HG03108 (cell line): Measurements from ENCODE around the gene DCC.
"Not testable (repeated sequence)": the region's sequence is repeated elsewhere in the genome, so short reads cannot be mapped to it uniquely, and the experiment has no call there.

Experiments
- ATAC-seq: cut with Tn5 transposase; IDR thresholded peaks from one replicate; pipeline ENCODE4 v1.9.1; 2021; ENCODE audit warnings: moderate library complexity; ENCODE audit not compliant: unreplicated experiment

DCC gene

DNA sequence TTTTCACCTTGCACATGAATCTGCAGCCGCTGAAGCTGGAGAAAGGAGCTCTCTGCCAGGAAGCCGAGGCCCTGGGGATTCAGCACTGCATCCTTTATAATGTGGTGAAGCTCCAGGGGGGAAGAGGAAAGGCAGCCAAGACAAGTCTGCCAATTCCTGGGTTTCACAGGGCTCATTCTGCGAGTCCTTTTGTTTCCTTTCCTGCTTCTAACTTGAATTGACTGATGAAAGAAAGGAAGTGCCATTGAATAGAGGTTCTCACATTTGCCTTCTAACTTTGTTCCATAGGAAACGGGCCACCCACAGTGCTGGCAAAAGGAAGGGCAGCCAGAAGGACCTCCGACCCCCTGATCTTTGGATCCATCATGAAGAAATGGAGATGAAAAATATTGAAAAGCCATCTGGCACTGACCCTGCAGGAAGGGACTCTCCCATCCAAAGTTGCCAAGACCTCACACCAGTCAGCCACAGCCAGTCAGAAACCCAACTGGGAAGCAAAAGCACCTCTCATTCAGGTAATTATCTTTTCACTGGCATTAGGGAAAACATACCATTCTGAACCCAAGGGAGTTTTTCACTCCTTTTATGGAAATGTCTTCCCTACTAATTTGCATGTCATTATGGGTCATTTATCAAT is 1119.1 kb downstream of the DCC start:
- ATAC-seq = no peak

DNA sequence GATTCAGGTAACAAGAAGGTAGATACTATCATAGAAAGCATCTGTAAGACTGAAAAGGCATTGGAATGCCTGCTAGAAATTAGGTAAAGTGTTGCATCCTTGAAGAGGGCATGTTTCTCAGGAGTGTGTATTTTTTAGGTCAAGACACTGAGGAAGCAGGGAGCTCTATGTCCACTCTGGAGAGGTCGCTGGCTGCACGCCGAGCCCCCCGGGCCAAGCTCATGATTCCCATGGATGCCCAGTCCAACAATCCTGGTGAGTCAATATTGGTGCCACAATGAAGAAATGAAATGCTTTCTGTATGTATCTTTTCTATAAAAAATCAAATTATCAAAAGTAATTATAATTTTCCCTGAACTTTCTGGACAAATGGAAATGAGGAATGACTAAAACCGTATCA is 1127.8 kb downstream of the DCC start:
- no peak for ATAC-seq

DNA sequence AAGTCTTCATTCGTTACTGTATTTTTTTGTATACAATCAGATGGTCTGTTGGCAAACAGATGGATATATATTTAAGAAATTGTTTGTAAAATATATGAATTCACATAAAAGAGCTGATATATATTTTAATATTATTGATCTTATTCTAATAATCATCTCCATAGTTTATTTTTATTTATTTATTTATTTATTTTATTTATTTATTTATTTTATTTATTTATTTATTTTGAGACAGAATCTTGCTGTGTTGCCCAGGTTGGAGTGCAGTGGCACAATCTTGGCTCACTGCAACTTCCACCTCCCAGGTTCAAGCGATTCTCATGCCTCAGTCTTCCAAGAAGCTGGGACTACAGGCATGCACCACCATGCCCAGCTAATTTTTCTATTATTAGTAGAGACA is 1128.2 kb downstream of the DCC start:
- ATAC-seq = not testable (repeated sequence)

DNA sequence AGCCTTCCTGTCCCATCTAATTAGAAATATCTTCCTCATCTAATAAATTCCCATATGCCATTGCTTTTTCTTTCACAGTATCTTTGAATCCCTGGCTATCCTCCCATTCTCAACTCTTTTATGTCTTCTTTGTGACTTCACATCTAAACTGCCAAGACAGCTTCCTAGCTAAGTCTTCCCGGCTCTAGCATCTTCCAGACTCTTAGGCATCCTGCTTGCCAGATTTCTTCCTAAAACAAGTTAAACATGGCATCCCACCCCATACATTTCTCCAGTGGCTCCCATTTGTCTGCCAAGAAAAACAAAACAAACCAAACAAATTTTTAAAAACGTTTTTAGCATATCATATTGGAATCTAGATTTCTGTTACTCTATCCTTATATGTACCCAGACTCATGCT is 1132.5 kb downstream of the DCC start:
- no peak for ATAC-seq

DNA sequence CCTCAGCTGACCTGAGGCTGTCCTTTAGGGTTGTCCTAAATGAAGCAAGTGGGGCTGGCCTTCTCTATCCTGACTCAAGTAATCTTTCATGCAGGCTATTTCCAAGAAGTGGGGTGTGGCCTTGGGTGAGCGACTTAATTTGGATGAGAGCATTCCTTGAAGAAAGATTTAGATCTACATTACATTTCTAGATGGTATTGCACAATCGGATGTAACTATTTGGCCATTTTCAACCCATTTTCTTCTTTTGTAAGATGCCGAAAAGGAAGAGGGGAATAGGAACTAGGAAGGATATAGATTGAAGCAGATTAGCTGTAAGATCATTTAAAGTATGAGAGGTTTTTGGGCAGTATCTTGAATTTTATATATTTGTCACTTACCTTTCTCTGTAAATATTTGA is 1138.2 kb downstream of the DCC start:
- no peak for ATAC-seq

DNA sequence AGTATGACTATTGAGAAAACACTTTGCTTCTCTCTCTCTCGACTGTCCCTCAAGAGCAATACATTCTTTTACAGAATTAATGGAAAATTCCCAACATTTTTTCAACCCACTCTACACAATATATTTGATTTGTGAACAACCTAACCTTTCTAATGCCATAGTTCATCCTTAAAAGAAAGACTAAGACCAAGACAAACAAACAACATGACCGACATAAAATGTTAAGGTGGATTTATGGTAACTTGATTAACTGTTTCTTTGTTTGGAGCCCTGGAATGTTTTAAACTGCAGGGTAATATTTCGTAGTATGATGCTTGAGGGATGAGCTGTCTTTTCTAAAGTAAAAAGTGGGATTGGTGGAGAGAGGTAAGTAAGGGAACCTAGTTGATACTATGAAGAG is 1146.3 kb downstream of the DCC start:
- no peak for ATAC-seq

DNA sequence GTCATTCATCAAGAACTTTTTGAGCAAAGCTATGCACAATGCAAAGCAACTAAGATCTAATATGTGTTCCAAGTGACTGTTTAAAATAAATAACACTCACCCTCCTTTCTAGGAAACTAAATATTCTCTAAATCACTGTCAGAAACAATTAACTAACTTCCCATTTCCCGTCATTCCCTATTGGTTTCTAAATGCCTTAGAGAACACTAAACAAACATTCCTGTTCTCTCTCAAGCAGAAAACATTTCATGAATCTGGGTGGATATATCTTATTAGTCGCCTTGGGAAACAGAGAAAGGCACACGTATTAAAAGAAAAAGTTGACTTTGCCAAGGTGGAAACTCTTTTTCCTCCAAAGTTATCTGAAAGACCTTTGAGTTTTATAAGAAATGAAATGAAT is 1149.3 kb downstream of the DCC start:
- no peak for ATAC-seq

DNA sequence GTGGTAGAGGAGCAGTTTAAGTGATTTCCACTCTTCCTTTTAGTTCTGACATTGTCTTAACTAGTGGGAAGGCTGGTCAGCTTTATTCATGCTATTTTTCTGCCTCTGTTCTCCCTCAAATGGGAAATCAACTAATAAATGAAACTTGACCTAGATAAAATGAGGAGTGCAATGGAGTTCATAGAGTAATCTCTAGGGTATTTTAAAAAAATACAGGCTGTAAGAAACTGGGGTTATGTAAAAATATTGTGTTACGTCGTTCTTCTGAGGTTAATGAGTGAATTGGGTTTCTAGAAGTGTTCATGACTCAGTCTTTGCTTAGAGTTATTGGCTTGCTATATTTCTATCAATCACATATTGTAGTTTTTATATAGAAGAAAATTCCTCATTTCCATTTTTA is 1150.0 kb downstream of the DCC start:
- ATAC-seq = no peak

DNA sequence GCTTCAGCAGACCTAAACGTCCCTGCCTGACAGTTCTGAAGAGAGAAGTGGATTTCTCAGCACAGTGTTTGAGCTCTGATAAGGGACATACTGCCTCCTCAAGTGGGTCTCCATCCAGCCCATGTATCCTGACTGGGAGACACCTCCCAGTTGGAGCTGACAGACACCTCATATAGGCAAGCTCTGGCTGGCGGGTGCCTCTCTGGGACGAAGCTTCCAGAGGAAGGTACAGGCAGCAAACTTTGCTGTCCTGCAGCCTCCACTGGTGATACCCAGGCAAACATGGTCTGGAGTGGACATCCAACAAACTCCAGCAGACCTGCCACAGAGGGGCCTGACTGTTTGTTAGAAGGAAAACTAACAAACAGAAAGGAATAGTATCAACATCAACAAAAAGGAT is 1156.0 kb downstream of the DCC start:
- no peak for ATAC-seq

DNA sequence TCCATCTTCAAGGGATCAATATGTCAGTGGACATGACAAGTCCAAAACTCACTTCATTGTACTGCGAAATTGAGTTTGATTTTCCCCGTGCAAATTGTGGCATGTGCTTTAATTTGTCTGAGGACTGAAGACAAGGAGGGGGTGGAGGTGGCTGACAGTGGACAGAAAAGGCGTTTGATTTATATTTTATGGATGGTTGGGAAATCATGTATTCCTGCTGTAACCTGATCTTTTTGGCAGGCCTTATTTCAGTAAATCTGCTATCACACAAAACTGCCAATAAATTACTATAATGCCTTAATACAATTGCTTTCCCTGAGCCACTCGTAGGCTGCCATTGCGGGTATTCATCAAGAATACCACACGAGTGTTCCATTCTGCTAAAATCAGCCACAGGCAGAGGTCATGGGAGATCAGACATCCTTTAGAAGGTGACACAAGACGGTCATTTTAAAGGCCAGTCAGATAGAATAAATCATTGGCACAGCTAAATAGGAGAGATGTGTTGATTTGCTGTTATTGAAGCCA is 1164.0 kb downstream of the DCC start:
- ATAC-seq = no peak

DNA sequence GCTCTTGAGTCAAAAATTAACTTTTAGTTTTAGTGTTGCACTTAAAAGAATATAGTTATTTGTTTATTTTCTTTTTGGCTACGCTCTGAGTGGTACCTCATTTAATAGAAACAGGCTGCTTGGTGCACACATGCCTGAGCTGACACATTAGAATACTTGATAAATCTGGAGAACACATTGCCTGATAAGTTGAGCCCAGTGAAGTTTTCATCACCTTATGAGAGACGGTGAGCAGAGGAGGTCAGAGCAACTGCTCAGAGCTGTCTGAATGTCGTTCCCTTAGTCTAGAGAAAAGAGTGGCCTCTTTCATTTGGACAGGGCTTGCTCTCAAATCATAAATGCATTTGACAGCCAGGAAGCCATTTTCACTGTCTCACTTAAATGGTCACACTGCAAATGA is 1168.5 kb downstream of the DCC start:
- ATAC-seq = no peak

DNA sequence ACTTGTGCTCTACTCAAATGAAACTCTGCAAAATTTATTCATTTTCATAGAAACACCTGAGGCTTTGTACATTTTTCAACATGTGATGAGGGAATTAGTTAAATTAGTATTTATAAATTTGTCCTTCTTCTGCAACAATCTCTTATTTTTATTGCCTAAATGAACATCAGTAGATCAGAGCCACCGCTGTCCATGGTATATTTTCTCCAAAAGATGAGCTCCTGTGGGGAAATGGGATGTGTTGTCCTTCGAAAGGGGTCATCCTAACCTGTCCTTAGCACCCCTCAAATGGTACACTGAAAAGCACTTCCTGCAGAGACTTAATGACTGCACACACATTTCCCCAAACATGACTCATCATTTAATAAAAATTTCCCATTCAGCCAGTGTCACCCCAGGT is 1169.9 kb downstream of the DCC start:
- ATAC-seq = no peak

DNA sequence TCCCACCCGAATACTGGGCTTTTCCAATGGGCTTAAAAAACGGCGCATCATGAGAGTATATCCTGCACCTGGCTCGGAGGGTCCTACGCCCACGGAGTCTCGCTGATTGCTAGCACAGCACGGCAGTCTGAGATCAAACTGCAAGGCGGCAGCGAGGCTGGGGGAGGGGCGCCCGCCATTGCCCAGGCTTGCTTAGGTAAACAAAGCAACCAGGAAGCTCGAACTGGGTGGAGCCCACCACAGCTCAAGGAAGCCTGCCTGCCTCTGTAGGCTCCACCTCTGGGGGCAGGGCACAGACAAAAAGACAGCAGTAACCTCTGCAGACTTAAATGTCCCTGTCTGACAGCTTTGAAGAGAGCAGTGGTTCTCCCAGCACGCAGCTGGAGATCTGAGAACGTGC is 1171.7 kb downstream of the DCC start:
- ATAC-seq = not testable (repeated sequence)

DNA sequence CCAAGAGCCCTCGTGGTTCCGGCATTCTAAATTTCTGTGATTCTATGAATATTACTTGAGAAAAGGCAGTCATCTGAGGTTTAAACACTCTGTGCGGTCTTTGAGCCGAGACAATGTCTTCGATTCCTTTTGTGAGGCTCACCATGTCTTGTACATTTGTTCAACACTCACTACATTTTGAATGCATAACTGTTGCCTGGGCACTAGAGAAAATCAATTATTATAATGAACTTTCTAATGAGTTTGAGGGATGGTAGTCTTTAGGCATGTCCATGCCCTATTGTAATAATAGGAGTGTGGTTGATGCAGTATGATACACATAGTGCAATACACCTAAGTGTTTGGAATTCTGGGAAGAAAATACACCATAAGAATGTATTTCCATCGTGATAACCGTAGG is 1181.1 kb downstream of the DCC start:
- ATAC-seq = no peak

DNA sequence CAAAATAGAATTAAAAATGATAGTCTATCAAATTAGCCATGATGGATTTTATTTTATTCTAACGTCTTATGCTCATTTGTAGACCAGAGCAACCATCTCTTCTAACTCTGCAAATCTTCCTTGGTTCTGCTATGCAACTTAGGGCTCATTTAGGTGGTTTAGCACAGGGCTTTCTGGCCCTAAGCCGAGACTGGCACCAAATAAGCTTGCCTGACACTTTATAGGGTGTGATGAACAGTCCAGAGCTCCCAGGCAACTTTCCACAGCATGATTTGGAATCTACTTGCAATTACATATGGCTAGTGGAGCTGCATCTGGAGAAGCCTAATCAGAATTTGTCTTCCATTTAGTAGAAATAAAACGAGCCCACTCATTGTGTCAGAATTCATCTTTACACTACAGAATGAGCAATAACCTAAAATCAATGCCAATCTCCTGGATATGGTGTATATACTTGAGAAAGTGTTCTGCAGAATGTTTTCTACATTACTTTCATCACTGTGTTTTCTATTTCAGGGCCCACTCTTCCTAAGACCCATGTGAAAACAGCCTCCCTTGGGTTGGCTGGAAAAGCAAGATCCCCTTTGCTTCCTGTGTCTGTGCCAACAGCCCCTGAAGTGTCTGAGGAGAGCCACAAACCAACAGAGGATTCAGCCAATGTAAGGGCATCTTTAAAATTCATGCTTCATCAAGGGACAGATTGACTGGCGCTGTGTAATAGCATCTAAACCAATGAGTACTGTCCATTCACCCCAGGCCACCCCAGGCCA is 1186.3 kb downstream of the DCC start:
- no peak for ATAC-seq

DNA sequence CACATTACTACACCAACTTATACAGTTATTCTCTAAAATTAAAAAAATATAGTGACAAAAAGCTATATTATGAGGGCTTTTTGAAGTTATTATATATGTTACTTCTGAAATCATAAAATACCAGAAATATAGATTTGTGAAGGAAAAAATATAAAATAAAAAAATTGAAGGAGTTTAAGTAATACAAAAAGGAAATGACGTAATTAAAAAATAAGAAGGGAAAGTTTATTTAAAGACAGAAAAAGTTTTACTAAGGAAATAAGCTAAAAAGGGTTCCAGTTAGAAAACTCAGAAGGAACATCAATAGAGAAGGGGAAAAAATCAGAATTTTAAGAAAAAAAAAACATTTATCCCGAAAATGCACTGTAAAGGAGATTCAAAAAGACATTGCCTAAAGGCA is 1187.4 kb downstream of the DCC start:
- ATAC-seq = no peak

DNA sequence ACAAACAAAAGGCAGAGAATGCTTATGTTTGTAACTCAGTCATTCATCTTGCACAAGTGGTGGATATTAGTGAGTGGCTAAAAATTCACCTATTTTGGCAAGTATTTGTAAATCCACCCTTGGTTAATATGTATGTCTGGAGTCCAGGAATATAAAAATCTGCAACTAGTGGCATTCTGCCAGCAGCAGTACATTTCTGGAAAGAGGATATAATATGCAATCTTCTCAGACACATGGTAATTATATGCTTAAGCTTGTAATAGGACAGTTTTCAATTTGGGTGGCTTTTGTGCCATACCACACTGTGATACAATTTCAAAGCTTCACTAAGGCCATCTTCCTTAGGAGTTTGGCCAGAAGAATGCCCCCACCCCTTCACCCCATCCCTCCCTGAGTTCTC is 1191.2 kb downstream of the DCC start:
- ATAC-seq = no peak

DNA sequence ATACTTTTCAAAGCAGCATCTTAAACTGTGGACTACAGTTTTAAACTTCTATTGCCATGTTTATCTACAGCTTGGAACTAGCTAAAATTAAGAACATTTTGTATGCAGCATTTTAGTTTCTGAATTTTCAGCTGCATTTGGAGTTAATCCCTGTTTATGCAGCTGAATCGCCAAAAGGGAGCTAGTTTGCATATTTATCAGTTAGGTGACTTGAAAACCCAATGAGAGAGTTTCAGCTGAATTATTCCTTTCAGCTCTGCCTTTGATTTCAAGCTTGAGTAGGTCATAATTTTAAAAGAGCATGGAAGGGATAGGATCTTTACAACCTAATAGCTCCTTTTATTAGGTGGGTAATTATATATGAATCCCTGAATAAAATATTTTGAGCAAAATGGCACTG is 1191.9 kb downstream of the DCC start:
- no peak for ATAC-seq

DNA sequence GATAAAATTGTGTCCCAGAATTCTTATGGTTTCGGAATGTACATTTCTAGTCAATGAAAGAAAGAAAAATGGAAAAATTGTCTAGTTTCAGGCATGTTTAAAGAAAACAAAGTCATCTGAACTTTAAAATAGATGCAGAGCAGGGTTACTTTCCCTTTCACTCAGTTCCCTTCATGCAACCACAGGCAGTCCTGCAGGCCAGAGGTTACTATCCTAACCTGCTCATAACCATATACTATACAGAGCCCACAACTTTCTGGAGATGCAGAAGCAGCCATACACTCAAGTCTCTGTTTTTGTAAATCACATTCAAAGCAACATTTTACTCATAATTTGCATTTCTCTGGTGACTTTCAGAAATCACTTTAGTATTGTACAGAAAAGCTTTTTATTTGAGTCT is 1194.2 kb downstream of the DCC start:
- no peak for ATAC-seq

DNA sequence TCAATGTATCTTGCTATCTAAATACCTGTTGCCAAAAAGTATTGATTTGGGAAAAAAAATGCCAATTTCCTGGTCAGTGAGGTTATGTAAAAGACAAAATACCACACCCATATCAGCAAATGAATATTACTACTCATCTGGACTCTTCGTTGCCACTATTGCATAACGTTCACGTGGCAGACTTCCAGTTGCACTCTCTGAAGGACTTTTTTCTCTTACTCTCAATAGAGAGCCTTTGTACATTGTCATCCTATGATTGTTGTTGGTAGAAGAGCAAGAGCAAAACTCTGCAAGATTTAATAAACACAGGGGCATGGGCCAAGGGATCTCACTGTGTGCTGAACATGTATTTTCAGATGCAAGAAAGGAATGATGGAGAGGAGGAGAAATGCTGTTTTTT is 1194.7 kb downstream of the DCC start:
- ATAC-seq = no peak

DNA sequence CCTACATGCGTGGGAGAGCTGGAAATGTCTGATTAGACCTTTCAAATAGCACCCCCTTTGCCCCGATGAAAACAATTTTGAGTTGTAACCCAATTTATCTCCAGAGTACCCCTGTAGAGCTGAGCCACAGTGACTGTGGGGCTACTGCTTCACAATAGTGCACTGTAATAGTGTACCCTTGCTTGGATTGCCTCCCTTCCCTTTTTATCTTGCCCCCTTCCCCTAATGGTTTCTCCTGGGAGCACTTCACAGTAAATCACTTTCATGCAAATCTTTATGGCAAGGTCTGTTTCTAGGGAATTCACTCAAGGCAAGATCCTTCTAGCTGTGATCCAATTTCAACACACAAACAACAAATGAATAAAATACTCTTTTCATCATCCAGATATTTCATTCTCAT is 1196.9 kb downstream of the DCC start:
- ATAC-seq = no peak

DNA sequence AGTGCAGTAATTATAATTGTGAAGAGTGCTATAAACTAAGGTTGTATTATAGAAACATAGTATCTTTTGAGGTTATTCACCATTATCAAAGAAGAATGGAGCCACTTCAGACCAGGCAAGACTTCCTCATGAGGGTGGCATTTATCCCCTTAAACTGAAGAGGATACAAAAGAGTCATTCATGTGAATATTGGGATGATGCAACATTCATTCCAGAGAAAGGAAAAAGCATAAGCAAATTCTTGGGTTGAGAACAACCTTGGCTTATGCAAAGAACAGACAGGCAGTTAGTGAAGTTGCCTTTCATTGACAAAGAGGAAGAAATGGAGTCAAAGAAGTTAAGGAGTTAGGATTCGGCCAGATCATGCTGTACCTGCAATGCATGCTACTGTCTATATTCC is 1201.9 kb downstream of the DCC start:
- no peak for ATAC-seq

DNA sequence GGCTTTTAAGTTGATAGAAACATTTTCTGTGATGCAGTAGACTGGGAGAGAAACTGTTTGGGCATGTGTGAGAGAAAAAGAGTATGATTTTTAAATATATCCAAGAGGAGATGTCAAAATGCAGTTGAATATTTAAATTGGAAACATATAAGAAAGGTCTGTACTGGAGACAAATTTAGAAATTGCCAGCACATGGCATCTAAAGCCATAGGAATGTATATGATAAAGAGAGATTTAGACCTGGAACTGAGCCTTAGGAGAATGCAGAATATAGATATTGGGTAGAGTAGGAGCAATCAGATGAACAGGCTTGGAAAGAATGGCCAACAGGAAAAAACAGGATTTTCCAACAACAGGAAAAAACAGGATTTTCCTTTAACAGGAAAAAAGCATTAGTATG is 1203.7 kb downstream of the DCC start:
- ATAC-seq = no peak
